ELF-1 (cell line): ENCODE results near the gene KCNH5.

Experiments used
- DNase-seq: peaks from one replicate; pipeline ENCODE4 v3.0.0-alpha.2; 2016; ENCODE audit warnings: low read depth, low spot score

KCNH5 gene

DNA sequence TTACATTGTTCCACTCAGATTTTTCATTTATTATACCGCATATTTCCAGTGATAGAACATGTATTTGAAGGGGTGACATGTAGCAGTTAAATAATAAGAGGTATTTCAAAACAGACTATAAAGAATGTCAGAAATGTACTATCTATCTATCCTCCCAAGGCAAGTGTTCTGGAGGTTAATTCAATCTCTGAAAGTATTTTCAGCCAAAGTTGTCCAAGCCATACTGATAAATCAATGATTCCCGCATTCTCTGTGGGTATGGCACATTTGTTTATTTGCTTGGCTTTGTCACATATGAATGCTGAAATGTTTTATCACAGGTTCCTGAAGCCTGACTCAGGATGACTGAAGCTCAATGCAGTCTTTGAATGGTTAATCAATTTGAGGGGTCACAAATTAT, 35.8 kb downstream of the KCNH5 start:
- no peak for DNase-seq

DNA sequence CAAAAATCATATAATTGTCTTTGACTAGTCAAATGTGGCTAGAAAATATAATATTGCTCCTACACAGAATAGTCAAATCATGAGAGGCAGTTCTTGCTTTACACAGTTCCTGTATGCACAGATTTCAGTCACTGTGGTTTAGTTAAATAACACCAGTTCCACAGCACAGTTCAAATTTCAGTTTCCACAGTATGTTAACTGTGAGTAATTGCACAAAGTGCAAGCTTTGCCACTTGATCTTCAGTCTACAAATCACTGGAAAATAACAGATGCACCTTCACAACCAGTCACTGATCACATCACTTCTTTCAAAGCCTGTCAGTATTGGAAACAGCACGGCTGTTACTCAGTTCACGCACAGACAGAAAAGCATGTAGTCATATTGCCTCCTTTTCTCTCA, 38.7 kb downstream of the KCNH5 start:
- no peak for DNase-seq

DNA sequence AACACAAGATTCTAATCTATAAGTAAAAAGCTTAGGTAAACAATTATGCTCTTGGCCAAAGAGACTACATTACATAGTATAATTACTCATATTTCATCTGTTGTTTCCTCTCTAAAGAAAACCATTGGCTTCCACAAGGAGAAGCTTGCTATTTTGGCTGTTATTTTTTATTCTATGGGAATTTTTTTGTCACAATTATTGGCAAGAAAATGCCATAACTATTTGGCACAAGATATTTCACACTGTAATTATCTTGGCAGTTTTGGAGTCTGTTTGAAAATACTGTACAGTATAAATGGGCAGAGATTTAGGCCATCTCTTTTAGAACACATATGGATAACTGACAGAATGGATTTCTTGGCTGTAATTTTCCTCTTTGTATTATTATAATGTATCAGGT, 51.2 kb downstream of the KCNH5 start:
- DNase-seq, result no peak

GRCh38 chr14:62988967-62989366, 56.3 kb downstream of the KCNH5 start:
- no peak for DNase-seq

DNA sequence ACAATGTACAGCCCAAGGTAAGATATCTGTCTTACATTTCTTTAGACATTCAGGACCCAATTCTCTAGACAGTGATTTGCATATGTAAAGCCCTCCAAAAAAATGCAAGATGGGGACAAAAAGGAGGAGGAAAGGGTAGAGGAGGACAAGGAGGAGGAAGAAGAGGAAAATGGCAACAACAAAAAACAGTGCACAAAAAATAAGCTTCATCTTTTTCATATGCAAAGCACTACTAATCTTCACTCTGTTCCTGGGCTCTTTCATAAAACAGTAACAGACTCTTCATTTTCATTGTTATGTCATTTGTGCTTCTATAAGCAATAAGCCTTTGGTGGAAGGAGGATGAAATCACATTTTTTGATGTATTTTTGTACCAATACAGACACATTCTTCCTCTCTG, 61.4 kb downstream of the KCNH5 start:
- DNase-seq, result no peak

DNA sequence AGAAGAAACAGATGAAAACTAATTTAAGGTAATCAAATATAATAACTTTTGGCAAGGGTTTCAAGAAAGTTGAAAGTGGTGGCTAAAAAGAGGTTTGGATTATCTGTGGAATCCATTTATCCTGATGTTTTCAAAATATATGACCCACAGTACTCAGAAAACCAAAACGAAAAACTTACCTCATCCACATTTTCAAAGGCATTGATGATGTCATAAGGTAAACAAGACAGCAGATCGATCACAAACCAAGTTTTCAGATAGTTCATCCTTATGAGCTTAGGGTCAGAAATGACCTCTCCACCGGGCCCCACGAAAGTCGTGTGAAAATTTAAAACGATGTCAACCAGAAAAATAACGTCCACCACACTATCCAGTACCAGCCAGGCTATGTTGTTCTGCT, 64.6 kb downstream of the KCNH5 start:
- no peak for DNase-seq

GRCh38 chr14:62957562-62957961, 87.7 kb downstream of the KCNH5 start:
- DNase-seq, result no peak

DNA sequence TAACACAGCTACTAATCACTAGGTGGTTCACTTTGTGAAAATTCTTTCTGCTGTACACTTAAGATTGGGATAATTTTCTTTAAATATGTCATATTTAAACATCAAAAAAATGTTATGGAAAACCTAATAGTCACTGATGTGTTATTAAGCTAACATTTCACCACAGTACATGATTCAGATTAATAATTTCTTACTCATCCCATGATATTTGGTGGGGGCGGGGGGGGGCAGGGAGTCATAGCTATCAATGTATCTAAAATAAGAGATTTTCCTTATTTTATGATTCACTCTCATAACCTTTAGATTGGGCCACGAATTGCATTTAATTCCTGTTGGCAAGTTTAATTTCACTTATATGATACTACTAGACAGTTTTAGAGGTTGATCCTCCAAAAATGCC, 88.8 kb downstream of the KCNH5 start:
- DNase-seq, result no peak

DNA sequence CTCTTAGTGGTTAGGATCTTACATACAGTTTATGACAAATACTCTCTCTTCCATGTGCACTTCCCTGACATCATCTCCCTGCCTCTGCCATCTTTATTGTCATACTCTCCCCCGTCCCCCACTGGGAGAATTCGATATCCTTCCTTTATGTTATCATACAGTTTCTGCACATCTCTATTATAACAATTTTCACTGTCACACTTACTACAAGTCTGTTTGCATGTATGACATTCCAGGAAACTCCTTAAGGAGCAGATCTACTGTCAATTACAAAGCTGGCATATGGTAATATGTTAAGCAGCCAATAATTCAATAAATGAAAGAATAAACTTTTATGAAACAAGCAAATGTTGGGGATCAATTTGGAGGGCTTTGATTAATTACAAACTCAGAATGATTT, 91.1 kb downstream of the KCNH5 start:
- DNase-seq, result no peak

DNA sequence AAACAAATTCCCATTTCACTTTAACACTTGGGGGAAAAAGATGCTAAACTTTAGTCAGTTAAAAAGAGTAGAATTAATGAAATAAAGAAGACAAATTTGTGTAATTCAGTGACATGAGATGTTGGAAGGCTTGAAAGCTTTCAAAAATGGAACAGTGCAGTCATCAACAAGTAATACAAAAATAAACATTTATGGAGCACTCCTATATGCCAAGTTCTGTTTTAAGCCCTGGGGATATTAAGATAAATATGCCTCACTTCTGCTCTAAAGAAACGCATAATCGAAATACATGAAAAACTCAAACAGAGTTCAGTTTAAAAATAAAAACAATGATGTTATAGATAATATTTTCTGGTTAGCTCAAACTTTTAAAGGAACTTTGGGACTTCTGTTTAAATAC, 93.0 kb downstream of the KCNH5 start:
- DNase-seq, result no peak

GRCh38 chr14:62947301-62947700, 98.0 kb downstream of the KCNH5 start:
- DNase-seq, result no peak

DNA sequence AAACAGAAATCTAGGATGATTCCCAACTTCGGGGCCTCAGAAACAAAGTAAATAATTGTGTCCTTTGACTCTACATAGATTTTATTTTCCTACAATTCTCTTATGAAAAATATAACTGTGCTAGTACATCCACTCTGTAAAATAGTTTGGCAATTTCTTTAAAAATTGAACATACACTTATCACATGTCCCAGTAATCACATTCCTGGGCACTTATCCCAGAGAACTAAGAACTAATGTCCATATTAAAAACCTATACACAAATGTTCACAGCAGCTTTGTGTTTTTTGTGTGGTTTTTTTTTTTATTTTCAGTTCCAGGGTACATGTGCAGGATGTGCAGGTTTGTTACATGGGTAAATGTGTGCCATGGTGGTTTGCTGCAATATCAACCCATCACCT, 99.0 kb downstream of the KCNH5 start:
- no peak for DNase-seq

- DNase-seq, result no peak
Measured at GRCh38 chr14:62943202-62943601, 102.1 kb downstream of the KCNH5 start.

DNA sequence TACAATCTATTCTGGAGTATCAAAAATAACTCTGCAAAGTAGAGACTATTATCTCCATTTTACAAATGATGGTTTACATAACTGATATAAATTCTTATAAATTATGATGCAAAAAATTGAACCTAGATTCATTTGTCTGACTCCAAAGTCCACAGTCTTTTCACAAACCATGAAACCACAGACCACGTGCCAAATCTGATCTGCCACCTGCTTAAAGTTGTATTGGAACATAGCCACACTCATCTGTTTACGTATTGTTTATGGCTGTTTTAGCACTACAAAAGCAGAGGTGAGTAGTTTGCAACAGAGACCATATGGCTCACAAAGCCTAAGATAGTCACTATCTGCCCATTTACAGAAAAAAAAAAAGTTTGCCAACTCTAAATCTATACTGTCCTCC, 105.3 kb downstream of the KCNH5 start:
- no peak for DNase-seq

- no peak for DNase-seq
Measured at GRCh38 chr14:62938778-62939177, 106.5 kb downstream of the KCNH5 start.

GRCh38 chr14:62934439-62934838, 110.8 kb downstream of the KCNH5 start:
- no peak for DNase-seq

DNA sequence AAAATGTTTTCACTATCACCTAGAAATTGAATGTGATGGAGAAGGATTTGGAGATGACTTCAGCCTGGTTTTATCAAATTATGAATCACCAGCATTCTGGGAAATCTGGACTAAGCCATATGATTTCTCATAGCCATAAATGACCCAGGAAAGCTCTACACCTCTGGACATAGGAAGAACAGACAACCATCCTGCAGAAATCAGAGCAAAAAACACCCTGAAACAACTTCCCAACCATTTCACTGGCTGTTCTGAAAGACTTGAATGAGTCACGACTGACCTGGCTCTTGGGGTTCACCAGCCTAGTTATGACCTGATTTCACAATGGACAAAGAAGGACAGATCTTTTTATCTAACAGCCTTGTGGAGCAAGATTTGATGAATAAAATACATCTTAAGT, 123.8 kb downstream of the KCNH5 start:
- no peak for DNase-seq

- DNase-seq, result no peak
Measured at GRCh38 chr14:62916551-62916950, 128.7 kb downstream of the KCNH5 start.

DNA sequence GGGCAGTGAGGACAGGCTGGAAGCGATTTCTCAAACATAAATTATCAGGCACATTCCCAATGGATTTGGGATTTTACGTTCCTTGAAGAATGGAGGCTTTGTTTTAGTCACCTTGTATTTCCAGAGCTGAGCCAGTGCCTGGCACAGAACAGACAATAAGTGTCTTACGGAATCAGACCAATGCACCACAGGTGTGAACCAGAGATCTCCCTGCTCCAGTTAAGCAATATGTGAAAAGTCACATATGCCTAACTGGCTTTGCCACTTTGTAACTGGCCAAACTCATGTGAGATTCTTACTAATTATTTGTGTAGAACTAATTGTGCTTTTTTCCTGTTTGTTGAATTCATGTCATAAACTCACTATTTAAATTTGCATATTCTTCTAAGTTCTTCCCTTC, 130.4 kb downstream of the KCNH5 start:
- no peak for DNase-seq

DNA sequence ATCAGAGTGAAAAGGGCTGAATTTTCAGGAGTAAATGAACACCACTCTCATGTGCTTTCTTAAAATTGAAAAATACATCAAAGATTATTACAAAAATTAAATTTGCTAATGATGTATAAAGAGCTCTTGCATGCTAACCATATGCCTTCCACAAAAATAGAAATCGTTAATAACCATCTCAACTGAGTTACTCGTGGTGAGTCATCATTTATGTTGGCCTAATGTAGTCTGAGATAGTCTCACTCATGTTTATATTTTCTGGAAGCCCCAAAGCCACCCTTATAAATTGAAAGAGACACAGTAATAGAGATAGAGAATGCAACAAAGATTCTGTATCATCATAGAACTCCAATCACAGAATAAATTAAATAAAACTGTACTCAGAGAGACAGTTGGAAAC, 131.2 kb downstream of the KCNH5 start:
- DNase-seq, result no peak

- no peak for DNase-seq
Measured at GRCh38 chr14:62908506-62908905, 136.8 kb downstream of the KCNH5 start.

DNA sequence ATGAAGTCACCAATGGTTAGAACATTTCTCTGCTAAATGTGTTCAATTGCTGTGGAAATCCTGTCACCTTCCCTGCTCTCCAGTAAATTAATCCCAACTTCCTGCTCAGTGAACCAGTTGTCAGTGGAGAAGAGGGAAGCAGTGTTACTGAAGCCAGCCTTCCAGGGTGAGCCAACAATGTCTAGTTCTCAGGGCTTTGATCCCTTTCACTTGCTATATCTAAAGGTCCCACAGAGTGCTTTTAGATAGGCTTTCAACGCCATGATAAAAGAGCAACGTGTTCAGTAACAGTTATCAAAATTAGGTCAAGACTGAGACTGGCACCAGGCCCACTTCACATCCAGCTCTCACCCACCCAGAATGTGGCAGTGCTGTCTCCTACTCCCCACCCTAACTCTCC, 139.7 kb downstream of the KCNH5 start:
- DNase-seq, result no peak

DNA sequence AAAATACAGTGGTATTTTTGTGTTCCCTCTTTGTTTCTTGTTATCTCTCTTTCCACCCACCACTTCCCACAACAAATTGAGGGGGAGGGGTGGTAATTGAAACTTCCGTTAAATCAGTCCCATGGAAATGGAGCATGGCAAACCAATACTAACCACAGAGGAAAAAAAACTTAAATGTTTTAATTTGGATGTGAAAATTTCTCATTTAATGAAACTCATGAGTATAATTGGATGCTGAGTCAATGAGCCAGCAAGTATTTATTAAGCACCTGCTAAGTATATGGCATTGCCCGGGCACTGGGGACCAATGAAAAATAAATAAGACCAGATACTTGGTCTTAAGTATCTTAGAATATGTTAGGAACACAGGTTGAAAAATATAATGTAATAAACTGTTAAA, 147.5 kb downstream of the KCNH5 start:
- DNase-seq, result no peak

GRCh38 chr14:62896932-62897456, 148.3 kb downstream of the KCNH5 start:
- no peak for DNase-seq

DNA sequence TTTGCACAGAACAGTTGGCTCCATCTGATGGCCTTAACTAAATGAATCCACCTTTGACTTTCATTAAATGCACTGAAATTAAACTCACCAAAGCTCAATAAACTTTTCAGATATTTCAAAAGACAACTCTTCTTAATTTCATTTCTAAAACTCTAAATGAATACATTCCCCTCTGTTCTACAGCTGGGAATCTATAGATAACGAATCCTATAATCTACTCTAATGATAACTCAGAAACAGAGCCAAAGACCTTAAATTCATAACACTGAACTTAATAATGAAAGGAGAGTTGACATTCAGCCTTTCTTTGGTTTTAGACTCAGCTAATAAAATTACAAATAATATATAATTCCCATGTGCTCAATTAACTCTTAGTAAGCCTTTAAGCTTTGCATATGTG, 150.5 kb downstream of the KCNH5 start:
- DNase-seq, result no peak
